ENCODE data around the gene S100A1.

The S100A1 gene

DNA sequence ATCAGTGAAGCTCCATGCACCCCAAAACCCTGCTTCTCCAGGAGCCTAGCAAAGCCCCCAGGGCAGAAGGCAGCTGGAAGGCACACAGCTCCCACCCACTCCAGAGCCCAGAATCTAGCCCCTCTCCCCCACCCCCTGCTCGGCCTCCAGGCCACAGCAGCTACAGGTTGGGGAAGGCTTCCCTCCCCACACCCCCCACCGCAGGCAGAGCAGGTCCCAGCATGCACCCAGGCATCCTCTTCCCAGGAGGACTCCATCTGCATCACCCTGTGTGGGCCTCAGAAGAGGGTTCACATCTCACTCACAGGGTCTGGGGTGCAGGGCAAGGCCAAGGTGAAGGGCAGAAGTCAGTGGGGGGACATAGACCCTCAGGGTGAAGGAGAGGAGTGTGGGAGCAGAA, 12.8 kb upstream of the S100A1 start:
- H3K4me3 ChIP-seq (ENCODE audit: low read length) = no peak overlapping the region
- TF ChIP-seq ZNF274 (IDR thresholded peaks at IDR 0.05; ENCODE audit: low read depth, low read length) = no peak

- no peak within 1 kb of the TSS for H3K4me3 ChIP-seq (ENCODE audit: low read length)
- no peak for TF ChIP-seq ZNF274 (IDR thresholded peaks at IDR 0.05; ENCODE audit: low read depth, low read length)
Measured at GRCh38 chr1:153616144-153616916, 11.9 kb upstream of the S100A1 start, which contains the start of gene S100A14. Gene S100A14 (minus strand): TSS chr1:153616325. CDS start chr1:153615858, 467 bp downstream.

GRCh38 chr1:153616917-153617311, 11.3 kb upstream of the S100A1 start:
- TF ChIP-seq ZNF274 (IDR thresholded peaks at IDR 0.05; ENCODE audit: low read depth, low read length) = no peak
- no peak overlapping the region for H3K4me3 ChIP-seq (ENCODE audit: low read length)

GRCh38 chr1:153617663-153618062, 10.6 kb upstream of the S100A1 start:
- no peak overlapping the region for H3K4me3 ChIP-seq (ENCODE audit: low read length)
- TF ChIP-seq ZNF274 (IDR thresholded peaks at IDR 0.05; ENCODE audit: low read depth, low read length) = no peak

DNA sequence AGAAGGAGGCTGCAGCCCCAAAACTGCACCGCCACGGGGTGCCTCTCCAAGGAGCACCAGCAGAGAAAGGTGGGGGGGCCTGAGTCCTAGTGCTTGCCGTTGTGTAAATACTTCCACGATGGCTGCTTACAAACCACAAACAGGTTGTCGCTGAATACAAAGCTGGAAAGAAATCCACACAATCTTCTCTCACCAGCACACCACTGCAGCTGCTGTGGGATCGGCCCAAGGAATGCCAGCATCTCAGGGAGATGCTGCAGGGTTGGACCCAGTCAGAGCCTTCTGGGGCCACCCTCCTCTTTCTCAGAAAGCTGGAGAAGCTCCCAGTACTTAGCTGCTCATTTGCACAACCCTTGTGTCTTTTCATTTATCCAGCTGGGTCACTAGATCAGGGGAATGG, 9.1 kb upstream of the S100A1 start:
- no peak overlapping the region for H3K4me3 ChIP-seq (ENCODE audit: low read length)
- no peak for TF ChIP-seq ZNF274 (IDR thresholded peaks at IDR 0.05; ENCODE audit: low read depth, low read length)

DNA sequence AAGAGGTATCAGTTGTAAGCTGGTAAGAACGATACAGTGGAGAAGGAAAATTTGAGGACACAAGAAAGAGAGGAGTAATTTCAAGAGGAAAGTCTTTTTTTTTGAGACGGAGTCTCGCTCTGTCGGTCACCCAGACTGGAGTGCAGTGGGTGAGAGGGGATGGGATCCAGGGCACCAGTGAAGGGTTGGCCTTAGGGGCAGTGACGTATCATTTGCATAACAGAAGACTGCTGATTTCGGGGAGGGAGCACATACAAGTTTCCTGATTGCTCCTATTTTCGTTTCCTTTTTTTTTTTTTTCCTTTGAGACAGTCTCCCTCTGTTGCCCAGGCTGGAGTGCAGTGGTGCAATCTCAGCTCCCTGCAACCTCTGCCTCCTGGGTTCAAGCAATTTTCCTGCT, 5.1 kb upstream of the S100A1 start:
- H3K4me3 ChIP-seq (ENCODE audit: low read length) = no peak overlapping the region
- TF ChIP-seq ZNF274 (IDR thresholded peaks at IDR 0.05; ENCODE audit: low read depth, low read length) = no peak

- TF ChIP-seq ZNF274 (IDR thresholded peaks at IDR 0.05; ENCODE audit: low read depth, low read length) = no peak
- no peak overlapping the region for H3K4me3 ChIP-seq (ENCODE audit: low read length)
Measured at GRCh38 chr1:153624965-153625611, 3.1 kb upstream of the S100A1 start.

- no peak for TF ChIP-seq ZNF274 (IDR thresholded peaks at IDR 0.05; ENCODE audit: low read depth, low read length)
- no peak overlapping the region for H3K4me3 ChIP-seq (ENCODE audit: low read length)
Measured at GRCh38 chr1:153626477-153626903, 1.7 kb upstream of the S100A1 start.

- TF ChIP-seq ZNF274 (IDR thresholded peaks at IDR 0.05; ENCODE audit: low read depth, low read length) = no peak
- H3K4me3 ChIP-seq (ENCODE audit: low read length) = no peak within 1 kb of the TSS
Measured at GRCh38 chr1:153626904-153627714, 1.1 kb upstream of the S100A1 start, which contains the start of gene S100A13. Gene S100A13 (minus strand): TSS chr1:153627505. CDS start chr1:153626472, 1,033 bp downstream.

DNA sequence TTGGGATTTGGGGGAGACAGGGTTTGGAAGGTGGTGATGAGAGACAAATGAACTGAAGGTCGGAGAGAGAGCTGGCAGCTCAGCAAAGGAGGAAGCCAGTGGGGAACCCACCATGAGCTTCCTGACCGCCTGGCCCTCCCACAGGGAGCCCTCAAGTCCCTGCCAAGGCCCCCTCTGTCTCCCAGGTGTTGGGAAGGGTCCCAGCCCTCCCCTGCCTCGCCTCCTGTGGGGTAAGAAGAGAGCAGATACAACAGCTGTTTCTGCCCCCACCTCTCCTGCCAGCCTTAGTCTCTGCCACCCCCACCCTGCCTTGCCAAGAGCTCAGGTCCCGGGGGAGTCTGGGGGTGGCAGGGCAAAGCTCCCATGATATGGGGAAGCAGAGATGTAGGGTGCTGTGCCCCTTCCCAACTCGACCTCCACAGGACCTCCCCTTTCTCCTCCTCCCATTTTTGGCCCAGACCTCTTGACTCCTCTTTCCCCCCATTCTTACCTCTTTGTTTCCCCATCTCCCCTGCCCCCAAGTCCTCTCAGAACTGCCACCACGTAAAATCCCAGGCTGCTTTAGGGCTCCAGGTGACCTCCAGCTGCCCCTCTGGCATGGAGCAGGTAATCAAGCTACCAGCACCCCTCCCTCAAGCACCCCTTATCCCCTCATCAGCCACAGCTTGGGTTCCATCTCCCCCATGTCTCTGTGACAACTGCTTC, 556 bp downstream of the S100A1 start:
- H3K4me3 ChIP-seq (ENCODE audit: low read length) = no peak overlapping the region
- TF ChIP-seq ZNF274 (IDR thresholded peaks at IDR 0.05; ENCODE audit: low read depth, low read length) = no peak

- H3K4me3 ChIP-seq (ENCODE audit: low read length) = no peak overlapping the region
- no peak for TF ChIP-seq ZNF274 (IDR thresholded peaks at IDR 0.05; ENCODE audit: low read depth, low read length)
Measured at GRCh38 chr1:153629343-153629665, 1.1 kb downstream of the S100A1 start.

DNA sequence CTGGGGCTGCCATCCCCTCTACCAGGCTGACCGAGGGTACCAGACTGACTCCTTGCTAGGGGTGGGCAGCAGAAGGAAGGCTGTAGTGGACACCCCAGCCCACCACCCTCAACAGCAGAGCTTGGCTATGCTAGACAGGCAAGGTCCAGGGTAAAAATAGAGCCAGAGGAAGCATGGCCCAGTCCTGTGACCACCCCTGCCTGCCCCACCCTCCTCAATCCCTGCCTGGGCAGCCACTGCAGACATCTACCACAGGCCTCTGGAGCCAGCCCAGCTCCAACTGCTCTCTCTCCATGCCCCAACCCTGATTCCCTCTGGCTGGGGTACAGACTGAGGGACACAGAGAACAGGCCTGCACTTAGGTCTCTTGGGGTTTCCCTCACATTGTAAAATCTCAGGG, 1.7 kb downstream of the S100A1 start:
- TF ChIP-seq ZNF274 (IDR thresholded peaks at IDR 0.05; ENCODE audit: low read depth, low read length) = no peak
- no peak overlapping the region for H3K4me3 ChIP-seq (ENCODE audit: low read length)

- no peak overlapping the region for H3K4me3 ChIP-seq (ENCODE audit: low read length)
- no peak for TF ChIP-seq ZNF274 (IDR thresholded peaks at IDR 0.05; ENCODE audit: low read depth, low read length)
Measured at GRCh38 chr1:153630384-153630783, 2.1 kb downstream of the S100A1 start.

Data from GM08714 (cell line).